Chondrocyte (in vitro differentiated cells): Measurements from ENCODE around the gene SPATS2L. TPM values are rescaled to one million over a fixed set of nuclear protein-coding genes. Genes with fewer than 3 reads are reported as not detected.

Experiments used
- DNase-seq: peaks from one replicate; pipeline ENCODE4 v3.0.0; 2021; ENCODE audit warnings: mixed read lengths, low spot score
- H3K27ac Mint-ChIP-seq: one replicate; pipeline ENCODE4 v1.8.0; 2021; ENCODE audit warnings: mild to moderate bottlenecking, moderate library complexity, mixed read lengths; ENCODE audit not compliant: unreplicated experiment
- H3K27me3 Mint-ChIP-seq: 2 replicates; pipeline ENCODE4 v1.8.0; 2021; ENCODE audit warnings: low read depth, mixed read lengths
- H3K36me3 Mint-ChIP-seq: 2 replicates; pipeline ENCODE4 v1.8.0; 2021; ENCODE audit warnings: low read depth, mixed read lengths
- H3K4me1 Mint-ChIP-seq: 2 replicates; pipeline ENCODE4 v1.8.0; 2021; ENCODE audit warnings: low read depth, mild to moderate bottlenecking, mixed read lengths
- H3K4me3 Mint-ChIP-seq: one replicate; pipeline ENCODE4 v1.8.0; 2021; ENCODE audit warnings: mild to moderate bottlenecking, moderate library complexity, mixed read lengths; ENCODE audit not compliant: unreplicated experiment
- H3K9me3 Mint-ChIP-seq: 2 replicates; pipeline ENCODE4 v1.8.0; 2021; ENCODE audit warnings: low read depth, mixed read lengths
- total RNA-seq: library from RNA; stranded (reverse); gene quantifications from 3 replicates; pipeline ENCODE4 v1.2.1, GENCODE V29; 2021
- TF ChIP-seq, protein P1 (sequence below): fragments of 200-600 bp; sonication (generic); IDR thresholded peaks from 2 replicates; pipeline ENCODE4 v1.5.0; 2021; ENCODE audit warnings: antibody characterized with exemption, mild to moderate bottlenecking, moderate library complexity

Gene SPATS2L
- total RNA-seq, 1 donor from 2014 or later: 237 TPM

GRCh38 chr2:200335657-200336056 lies 29.2 kb downstream of the SPATS2L start:
- TF ChIP-seq, protein P1, sequence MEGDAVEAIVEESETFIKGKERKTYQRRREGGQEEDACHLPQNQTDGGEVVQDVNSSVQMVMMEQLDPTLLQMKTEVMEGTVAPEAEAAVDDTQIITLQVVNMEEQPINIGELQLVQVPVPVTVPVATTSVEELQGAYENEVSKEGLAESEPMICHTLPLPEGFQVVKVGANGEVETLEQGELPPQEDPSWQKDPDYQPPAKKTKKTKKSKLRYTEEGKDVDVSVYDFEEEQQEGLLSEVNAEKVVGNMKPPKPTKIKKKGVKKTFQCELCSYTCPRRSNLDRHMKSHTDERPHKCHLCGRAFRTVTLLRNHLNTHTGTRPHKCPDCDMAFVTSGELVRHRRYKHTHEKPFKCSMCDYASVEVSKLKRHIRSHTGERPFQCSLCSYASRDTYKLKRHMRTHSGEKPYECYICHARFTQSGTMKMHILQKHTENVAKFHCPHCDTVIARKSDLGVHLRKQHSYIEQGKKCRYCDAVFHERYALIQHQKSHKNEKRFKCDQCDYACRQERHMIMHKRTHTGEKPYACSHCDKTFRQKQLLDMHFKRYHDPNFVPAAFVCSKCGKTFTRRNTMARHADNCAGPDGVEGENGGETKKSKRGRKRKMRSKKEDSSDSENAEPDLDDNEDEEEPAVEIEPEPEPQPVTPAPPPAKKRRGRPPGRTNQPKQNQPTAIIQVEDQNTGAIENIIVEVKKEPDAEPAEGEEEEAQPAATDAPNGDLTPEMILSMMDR: no peak
- H3K27me3 Mint-ChIP-seq: no peaks in the 10 kb centered on the region
- H3K4me3 Mint-ChIP-seq: no peak overlapping the region
- peaks cover 6% of the 10 kb centered on the region for H3K36me3 Mint-ChIP-seq
- H3K27ac Mint-ChIP-seq: peak overlapping the region; percentile 83
- H3K4me1 Mint-ChIP-seq: peaks cover 59% of the 10 kb centered on the region
- no peaks in the 10 kb centered on the region for H3K9me3 Mint-ChIP-seq
- no peak for DNase-seq

DNA sequence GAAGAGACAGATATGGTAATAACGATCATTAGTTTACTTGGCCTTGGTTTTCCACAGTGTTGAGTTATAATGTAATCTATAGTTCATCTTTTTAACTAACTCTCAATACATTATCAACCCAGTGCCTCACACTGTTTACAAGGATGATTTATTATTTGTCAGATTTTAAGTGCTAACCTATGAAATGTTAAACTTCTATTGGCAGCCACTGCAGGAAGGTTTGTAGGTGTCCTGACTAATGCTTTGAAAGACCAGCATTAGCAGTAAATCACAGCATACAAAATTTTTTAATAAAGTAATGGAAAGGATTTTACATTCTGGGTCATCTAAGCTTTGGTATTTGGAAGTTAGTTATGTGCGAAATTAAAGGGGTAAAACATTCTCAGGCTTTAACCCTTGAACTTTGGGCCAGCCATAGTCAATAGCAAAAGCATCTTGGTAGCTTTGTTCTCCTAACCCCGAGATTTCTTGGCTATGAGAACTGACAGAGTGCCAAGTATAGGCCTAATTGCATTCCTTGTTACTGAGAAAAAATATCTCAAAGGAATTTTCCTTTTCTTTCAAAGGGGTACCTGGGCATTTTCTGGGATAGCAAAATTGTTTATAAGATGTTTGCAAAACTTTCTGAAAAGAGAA lies 30.6 kb downstream of the SPATS2L start:
- no peaks in the 10 kb centered on the region for H3K9me3 Mint-ChIP-seq
- peak overlapping the region; percentile 49 for H3K27ac Mint-ChIP-seq
- peaks cover 7% of the 10 kb centered on the region for H3K36me3 Mint-ChIP-seq
- DNase-seq: no peak
- TF ChIP-seq, protein P1: no peak
- peaks cover 66% of the 10 kb centered on the region for H3K4me1 Mint-ChIP-seq
- no peak overlapping the region for H3K4me3 Mint-ChIP-seq
- no peaks in the 10 kb centered on the region for H3K27me3 Mint-ChIP-seq

DNA sequence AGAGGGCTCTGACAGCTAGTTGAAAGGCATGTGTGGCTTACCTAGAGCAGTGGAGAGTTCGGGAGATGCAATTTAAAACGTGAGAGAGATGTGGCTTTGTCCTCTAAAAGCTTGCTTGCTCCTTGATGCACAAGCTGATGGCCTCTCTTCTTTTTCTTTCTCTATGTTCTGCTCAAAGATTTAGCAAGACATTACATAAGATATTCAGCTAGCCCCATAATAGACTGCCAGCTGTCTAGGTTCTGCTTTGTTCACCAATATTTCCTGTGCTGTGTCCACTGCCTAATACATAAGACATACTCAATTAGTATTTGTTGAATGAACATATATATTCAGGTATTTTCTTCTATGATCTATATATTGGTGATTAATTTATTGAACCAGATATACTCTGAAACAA lies 31.1 kb downstream of the SPATS2L start:
- Mint-ChIP-seq H3K4me3 (no peak overlapping the region), H3K27ac (peak overlapping the region; percentile 42), H3K27me3 (no peaks in the 10 kb centered on the region), H3K36me3 (peaks cover 9% of the 10 kb centered on the region), H3K4me1 (peaks cover 71% of the 10 kb centered on the region), H3K9me3 (no peaks in the 10 kb centered on the region)
- TF ChIP-seq, protein P1: no peak
- DNase-seq: no peak

DNA sequence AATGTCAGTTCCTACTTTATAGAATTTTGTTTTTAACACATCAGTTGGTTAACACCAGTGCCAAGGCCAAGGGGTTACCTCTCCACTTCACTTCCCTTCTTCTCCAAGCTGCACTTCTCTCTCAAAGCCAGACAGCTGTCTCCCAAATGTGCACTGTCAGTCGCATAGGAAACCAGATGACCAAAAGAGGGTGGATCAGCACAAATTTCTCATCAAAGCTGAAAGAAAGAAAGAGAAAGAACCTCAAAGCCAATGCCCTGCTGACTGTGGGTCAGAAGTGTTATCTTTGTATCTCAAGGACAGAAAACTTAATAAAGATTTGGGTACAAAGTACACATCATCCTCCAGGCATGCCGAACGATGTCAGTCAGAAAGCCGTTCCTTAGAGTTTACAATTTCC lies 32.2 kb downstream of the SPATS2L start:
- DNase-seq: no peak
- H3K4me1 Mint-ChIP-seq: peaks cover 74% of the 10 kb centered on the region
- no peak overlapping the region for H3K4me3 Mint-ChIP-seq
- TF ChIP-seq, protein P1: no peak
- peaks cover 9% of the 10 kb centered on the region for H3K36me3 Mint-ChIP-seq
- H3K9me3 Mint-ChIP-seq: no peaks in the 10 kb centered on the region
- H3K27ac Mint-ChIP-seq: peak overlapping the region; percentile 79
- H3K27me3 Mint-ChIP-seq: no peaks in the 10 kb centered on the region

DNA sequence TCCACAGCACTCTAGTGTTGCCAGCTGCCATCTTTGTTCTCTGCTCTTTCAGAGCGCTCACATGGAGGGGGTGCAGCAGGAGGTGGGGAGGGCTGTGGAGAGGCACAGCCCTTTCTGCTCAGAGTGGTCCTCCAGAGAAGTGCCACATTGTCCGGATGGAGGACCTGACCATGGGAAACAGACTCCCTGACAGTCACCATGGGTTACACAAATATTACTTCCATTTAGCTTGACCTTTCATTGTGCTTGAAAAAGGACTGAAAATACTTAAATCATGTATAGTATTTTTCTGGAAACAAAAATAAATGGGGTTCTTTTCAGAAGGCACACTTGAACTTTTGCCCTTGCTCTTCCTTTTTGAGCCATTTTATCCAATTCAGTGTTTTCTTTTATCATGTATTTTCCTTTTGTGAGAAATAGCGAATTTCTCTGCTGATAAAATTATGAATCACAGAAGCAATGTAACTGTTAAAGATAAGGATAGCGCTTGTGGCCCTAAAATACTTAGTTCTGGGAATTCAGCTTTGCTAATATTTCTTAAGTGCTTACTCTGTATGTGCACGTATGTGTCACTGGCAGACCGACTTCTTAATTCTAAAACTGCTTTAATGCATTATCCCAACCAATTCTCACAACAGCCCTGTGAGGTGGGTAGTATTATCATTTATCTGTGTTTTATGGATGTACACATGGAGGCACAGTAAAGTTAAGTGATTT lies 34.2 kb downstream of the SPATS2L start:
- DNase-seq: no peak
- Mint-ChIP-seq H3K27me3 (no peaks in the 10 kb centered on the region), H3K4me1 (peaks cover 79% of the 10 kb centered on the region), H3K4me3 (no peak overlapping the region), H3K36me3 (peaks cover 7% of the 10 kb centered on the region), H3K27ac (peak overlapping the region; percentile 19), H3K9me3 (peaks cover 4% of the 10 kb centered on the region)
- TF ChIP-seq, protein P1: no peak
